Activated CD4-positive, alpha-beta T cell treated with anti-CD3 and anti-CD28 coated beads for 24 hours (primary cell): ENCODE measurements around the gene NOTCH2.
"Not testable (repeated sequence)": the region's sequence is repeated elsewhere in the genome, so short reads cannot be mapped to it uniquely, and the experiment has no call there.

Experiments used
- DNase-seq, 2 donors: peaks; one replicate each; pipeline ENCODE4 v3.0.0-alpha.2; 2020; ENCODE audit warnings: low read depth in 2 of 2

NOTCH2 gene

GRCh38 chr1:120068683-120069066, 787 bp downstream of the NOTCH2 start:
- peak in 1 of 2 donors; percentile 4 for DNase-seq

- not testable (repeated sequence) for DNase-seq
Measured at GRCh38 chr1:120048208-120048607, 21.3 kb downstream of the NOTCH2 start.

GRCh38 chr1:120041771-120042170, 27.7 kb downstream of the NOTCH2 start:
- DNase-seq = not testable (repeated sequence)

- DNase-seq = not testable (repeated sequence)
Measured at GRCh38 chr1:120032253-120032652, 37.2 kb downstream of the NOTCH2 start.

GRCh38 chr1:120023791-120024190, 45.7 kb downstream of the NOTCH2 start:
- DNase-seq = not testable (repeated sequence)

GRCh38 chr1:120014978-120015377, 54.5 kb downstream of the NOTCH2 start:
- DNase-seq = not testable (repeated sequence)

GRCh38 chr1:120008320-120008719, 61.1 kb downstream of the NOTCH2 start:
- DNase-seq = not testable (repeated sequence)

- DNase-seq = not testable (repeated sequence)
Measured at GRCh38 chr1:120007850-120008249, 61.6 kb downstream of the NOTCH2 start.

GRCh38 chr1:120001035-120001434, 68.4 kb downstream of the NOTCH2 start:
- DNase-seq = not testable (repeated sequence)

- DNase-seq = not testable (repeated sequence)
Measured at GRCh38 chr1:119996731-119997312, 72.6 kb downstream of the NOTCH2 start.

GRCh38 chr1:119995975-119996374, 73.5 kb downstream of the NOTCH2 start:
- not testable (repeated sequence) for DNase-seq

- DNase-seq = no peak
Measured at GRCh38 chr1:119988306-119989062, 81.0 kb downstream of the NOTCH2 start.

- DNase-seq = no peak
Measured at GRCh38 chr1:119987686-119988085, 81.8 kb downstream of the NOTCH2 start.

- no peak for DNase-seq
Measured at GRCh38 chr1:119987112-119987511, 82.3 kb downstream of the NOTCH2 start.

- no peak for DNase-seq
Measured at GRCh38 chr1:119986007-119986497, 83.4 kb downstream of the NOTCH2 start.

GRCh38 chr1:119984771-119985170, 84.7 kb downstream of the NOTCH2 start:
- no peak for DNase-seq

- DNase-seq = no peak
Measured at GRCh38 chr1:119981986-119982815, 87.3 kb downstream of the NOTCH2 start.

GRCh38 chr1:119981496-119981895, 88.0 kb downstream of the NOTCH2 start:
- no peak for DNase-seq

- DNase-seq = no peak
Measured at GRCh38 chr1:119978018-119978505, 91.4 kb downstream of the NOTCH2 start.

- not testable (repeated sequence) for DNase-seq
Measured at GRCh38 chr1:119977113-119977736, 92.2 kb downstream of the NOTCH2 start.

GRCh38 chr1:119975582-119976254, 93.7 kb downstream of the NOTCH2 start:
- not testable (repeated sequence) for DNase-seq
